CD4-positive, alpha-beta T cell treated with Interleukin-6 for 4 hours (primary cell): ENCODE data around the gene C1orf56.
"Not testable (repeated sequence)": the region's sequence is repeated elsewhere in the genome, so short reads cannot be mapped to it uniquely, and the experiment has no call there.

Experiments used
- DNase-seq: peaks from one replicate; pipeline ENCODE4 v3.0.0-alpha.2; 2020; ENCODE audit warnings: mixed read lengths

The C1orf56 gene

DNA sequence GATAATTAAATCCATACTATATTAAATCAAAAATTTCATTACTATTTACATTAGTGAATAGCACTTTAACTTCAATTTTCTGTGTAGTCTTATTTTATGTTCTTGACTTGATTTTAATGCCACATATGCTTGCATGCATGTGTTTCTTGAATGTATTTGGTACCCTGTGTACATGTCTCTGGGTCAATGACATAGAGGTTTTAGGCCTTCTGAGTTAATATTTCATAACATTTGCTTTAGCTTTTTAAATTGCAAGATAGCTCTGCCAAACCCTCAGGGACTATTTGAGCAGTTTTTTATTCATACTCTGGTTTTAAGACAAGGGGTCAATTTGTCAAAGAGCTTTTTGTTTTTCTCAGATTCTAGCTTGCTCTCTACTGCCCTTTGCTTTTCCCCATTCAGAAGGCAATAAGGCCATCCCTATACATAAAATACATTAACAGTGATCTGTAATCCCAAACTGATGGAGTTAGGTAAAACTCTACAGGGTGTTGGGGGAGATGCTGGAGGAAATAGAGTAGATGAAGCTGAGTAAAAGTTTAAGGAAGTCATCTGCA is 17.6 kb downstream of the C1orf56 start:
- no peak for DNase-seq

DNA sequence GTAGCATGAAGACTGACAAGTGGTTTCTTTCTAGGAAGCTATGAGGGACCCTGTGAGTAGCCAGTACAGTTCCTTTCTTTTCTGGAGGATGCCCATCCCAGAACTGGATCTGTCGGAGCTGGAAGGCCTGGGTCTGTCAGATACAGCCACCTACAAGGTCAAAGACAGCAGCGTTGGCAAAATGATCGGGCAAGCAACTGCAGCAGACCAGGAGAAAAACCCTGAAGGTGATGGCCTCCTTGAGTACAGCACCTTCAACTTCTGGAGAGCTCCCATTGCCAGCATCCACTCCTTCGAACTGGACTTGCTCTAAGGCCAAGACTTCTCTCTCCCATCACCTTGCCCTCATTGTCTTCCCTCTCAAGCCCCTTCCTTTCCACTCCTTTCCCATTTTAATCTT is 19.6 kb downstream of the C1orf56 start:
- DNase-seq: no peak

DNA sequence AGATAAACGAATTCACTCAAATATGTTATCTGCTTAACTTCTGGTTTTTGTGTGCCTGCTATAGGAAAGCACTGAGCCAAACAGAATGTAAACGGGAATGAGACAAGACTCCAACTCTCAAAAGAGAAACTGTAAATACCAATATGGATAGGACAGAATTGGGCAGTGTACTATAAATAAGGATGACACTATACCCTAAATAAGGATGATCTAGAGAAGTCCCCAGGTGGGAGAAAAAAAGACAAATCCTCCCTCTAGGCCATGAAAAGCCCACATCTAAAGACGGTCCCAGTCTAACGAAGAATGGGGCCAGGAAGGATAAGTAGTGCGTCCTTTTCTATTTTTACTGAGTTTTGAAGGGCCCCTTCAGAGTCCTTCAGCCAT is 21.5 kb downstream of the C1orf56 start:
- no peak for DNase-seq

DNA sequence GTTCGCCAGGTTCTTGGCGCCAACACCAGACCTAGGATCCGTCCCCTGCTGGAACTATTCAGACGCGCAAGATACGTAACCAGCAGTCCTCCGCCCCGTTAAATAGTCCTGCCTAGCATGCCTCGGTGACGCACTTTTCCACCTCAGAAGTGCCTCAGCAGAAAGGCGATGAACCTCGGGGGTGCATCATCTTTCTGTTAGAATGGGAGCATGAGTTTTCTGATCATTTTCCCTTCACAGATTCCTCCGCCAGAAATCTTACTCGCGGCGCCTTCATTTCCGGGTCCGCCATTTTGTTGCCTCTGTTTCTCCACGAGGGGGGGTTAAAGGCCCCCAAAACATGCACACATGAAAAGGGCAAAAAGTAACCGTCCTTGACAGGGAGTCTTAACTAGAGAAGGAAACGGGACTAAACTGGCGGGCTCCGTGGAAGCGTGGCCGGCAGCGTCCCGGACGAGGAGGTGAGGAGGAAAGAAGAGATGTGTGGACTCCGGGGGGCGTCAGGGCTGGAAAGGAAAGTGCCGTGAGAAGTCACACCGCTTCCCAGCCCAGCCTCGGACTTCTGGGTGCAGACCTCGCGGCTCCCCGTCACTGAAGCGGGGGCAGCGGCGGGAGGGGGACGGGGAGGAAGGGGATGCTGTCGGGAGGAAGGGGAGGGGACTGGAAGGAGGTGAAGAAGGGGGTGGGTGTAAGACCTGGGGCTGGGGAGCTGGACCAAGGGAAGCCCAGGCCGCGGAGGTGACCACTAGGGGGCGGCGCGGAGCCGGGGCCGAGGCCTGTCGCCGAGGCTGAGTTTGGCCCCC is 23.1 kb downstream of the C1orf56 start, which contains the start of gene GABPB2:
TSS of gene GABPB2 (plus strand) at position 288 of the 803 bp plus-strand sequence. CDS start 17,429 bp downstream, outside the sequence.
- DNase-seq: peak; percentile 89

DNA sequence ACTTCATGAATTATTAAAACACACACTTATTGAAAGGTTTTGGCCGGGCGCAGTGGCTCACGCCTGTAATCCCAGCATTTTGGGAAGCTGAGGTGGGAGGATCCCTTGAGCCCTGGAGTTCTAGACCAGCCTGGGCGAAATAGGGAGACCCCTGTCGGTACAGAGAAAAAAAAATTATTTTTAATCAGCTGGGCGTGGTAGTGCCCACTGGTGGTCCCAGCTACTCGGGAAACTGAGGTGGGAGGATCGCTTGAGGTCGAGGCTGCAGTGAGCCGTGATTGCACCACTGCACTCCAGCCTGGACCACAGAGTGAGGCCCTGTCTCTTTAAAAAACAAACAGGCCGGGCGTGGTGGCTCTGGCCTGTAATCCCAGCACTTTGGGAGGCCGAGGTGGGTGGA is 24.7 kb downstream of the C1orf56 start:
- DNase-seq: no peak

DNA sequence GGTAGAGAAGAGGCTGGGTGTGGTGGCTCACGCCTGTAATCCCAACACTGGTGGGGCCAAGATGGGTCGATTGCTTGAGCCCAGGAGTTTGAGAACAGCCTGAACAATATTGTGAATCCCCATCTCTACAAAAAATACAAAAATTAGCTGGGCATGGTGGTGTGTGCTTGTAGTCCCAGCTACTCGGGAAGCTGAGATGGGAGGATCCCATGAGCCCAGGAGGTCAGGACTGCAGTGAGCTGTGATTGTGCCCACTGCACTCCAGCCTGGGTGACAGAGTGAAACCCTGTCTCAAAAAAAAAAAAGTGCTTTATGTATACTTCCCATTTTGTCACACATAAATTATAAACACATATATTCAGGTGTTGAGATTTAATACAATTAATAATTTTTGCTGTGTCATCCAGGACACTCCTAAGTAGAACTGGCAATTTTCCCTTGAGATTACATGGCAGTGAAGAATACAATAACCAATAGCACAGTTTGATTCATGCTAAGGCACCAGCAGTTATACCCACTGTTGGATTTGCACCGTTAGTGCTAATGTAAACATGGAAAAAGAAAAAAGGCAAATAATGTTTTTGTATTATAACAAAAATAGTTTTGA is 38.5 kb downstream of the C1orf56 start:
- DNase-seq: no peak

DNA sequence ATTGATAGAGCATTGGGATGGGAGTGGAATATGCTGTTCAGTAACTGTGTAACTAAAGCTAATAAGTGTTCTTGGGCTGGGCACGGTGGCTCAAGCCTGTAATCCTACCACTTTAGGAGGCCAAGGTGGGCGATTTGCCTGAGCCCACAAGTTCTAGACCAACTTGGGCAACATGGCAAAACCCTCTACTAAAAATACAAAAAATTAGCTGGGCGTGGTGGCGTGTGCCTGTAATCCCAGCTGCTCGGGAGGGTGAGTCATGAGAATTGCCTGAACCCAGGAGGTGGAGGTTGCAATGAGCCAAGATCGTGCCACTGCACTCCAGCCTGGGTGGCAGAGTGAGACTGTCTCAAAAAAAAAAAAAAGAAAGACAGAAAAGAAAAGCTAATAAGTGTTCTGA is 49.9 kb downstream of the C1orf56 start:
- not testable (repeated sequence) for DNase-seq

DNA sequence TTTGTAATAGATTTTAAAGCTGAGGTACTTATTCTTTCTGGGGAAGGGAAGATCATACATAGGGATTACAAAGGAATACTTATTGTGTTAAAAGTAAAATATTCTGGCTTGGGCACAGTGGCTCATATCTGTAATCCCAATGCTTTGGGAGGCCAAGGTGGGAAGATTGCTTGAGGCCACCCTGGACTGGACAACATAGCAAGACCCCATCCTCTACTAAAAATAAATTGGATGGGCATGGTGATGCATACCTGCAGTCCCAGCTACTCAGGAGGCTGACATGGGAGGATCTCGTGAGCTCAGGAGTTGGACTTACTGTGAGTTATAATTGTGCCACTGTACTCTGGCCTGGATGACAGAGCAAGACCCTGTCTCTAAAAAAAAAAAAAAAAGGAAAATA is 50.6 kb downstream of the C1orf56 start:
- DNase-seq: no peak
